NCI-H774 (cell line): ENCODE data around the gene ZNF688.

Source experiments
- DNase-seq: peaks from one replicate; lab custom pipeline; 2025; lab: John Stamatoyannopoulos, UW

ZNF688 gene

GRCh38 chr16:30585400-30586191 lies 14.1 kb upstream of the ZNF688 start, which contains the start of gene ZNF785:
Gene ZNF785, minus strand, starts transcription at chr16:30585697. Its CDS starts 86 bp downstream, at chr16:30585611.
- DNase-seq, result peak; percentile 96

GRCh38 chr16:30585022-30585399 lies 13.5 kb upstream of the ZNF688 start:
- no peak for DNase-seq

- no peak for DNase-seq
Observed at GRCh38 chr16:30582611-30583340, 11.3 kb upstream of the ZNF688 start.

GRCh38 chr16:30581457-30581856 lies 9.9 kb upstream of the ZNF688 start:
- no peak for DNase-seq

GRCh38 chr16:30574678-30575077 lies 3.2 kb upstream of the ZNF688 start:
- no peak for DNase-seq

GRCh38 chr16:30570636-30571444 lies 674 bp downstream of the ZNF688 start:
- DNase-seq, result no peak

- DNase-seq, result no peak
Observed at GRCh38 chr16:30569746-30570635, 1.5 kb downstream of the ZNF688 start.

GRCh38 chr16:30569281-30569680 lies 2.2 kb downstream of the ZNF688 start:
- no peak for DNase-seq

- DNase-seq, result no peak
Observed at GRCh38 chr16:30567991-30568638, 3.4 kb downstream of the ZNF688 start.

GRCh38 chr16:30567160-30567990 lies 4.1 kb downstream of the ZNF688 start:
- DNase-seq, result no peak

GRCh38 chr16:30566531-30566930 lies 5.0 kb downstream of the ZNF688 start:
- no peak for DNase-seq

- no peak for DNase-seq
Observed at GRCh38 chr16:30565984-30566383, 5.5 kb downstream of the ZNF688 start.

- DNase-seq, result no peak
Observed at GRCh38 chr16:30565526-30565925, 6.0 kb downstream of the ZNF688 start.

- DNase-seq, result no peak
Observed at GRCh38 chr16:30562021-30562420, 9.5 kb downstream of the ZNF688 start.

GRCh38 chr16:30561089-30561816 lies 10.3 kb downstream of the ZNF688 start:
- DNase-seq, result no peak

GRCh38 chr16:30559690-30560089 lies 11.8 kb downstream of the ZNF688 start:
- DNase-seq, result no peak

GRCh38 chr16:30558789-30559377 lies 12.6 kb downstream of the ZNF688 start:
- DNase-seq, result no peak

GRCh38 chr16:30557957-30558788 lies 13.3 kb downstream of the ZNF688 start, which contains the start of gene ZNF764:
Gene ZNF764, minus strand, starts transcription at chr16:30558374. Its CDS starts 192 bp downstream, at chr16:30558182.
- DNase-seq, result peak; percentile 97
